Measurements from ENCODE around the gene TREM1.
"Not testable (repeated sequence)": the region's sequence is repeated elsewhere in the genome, so short reads cannot be mapped to it uniquely, and the experiment has no call there.

Gene TREM1

GRCh38 chr6:41297248-41297647 is 10.8 kb upstream of the TREM1 start:
- DNase-seq (ENCODE audit: low read depth) = not testable (repeated sequence)

GRCh38 chr6:41294214-41294872 is 7.9 kb upstream of the TREM1 start:
- no peak for DNase-seq (ENCODE audit: low read depth)

GRCh38 chr6:41291717-41292116 is 5.2 kb upstream of the TREM1 start:
- DNase-seq (ENCODE audit: low read depth) = no peak

- DNase-seq (ENCODE audit: low read depth) = no peak
These were observed 3.3 kb upstream of the TREM1 start for GRCh38 chr6:41289815-41290214.

GRCh38 chr6:41288754-41289129 is 2.3 kb upstream of the TREM1 start:
- no peak for DNase-seq (ENCODE audit: low read depth)

- no peak for DNase-seq (ENCODE audit: low read depth)
These were observed 1.7 kb upstream of the TREM1 start for GRCh38 chr6:41288030-41288753.

GRCh38 chr6:41284726-41285125 is 1.8 kb downstream of the TREM1 start:
- DNase-seq (ENCODE audit: low read depth) = no peak

GRCh38 chr6:41283600-41283999 is 2.9 kb downstream of the TREM1 start:
- DNase-seq (ENCODE audit: low read depth) = no peak

- DNase-seq (ENCODE audit: low read depth) = no peak
These were observed 6.0 kb downstream of the TREM1 start for GRCh38 chr6:41280381-41281057.

GRCh38 chr6:41278699-41279405 is 7.6 kb downstream of the TREM1 start:
- peak; percentile 49 for DNase-seq (ENCODE audit: low read depth)

- DNase-seq (ENCODE audit: low read depth) = no peak
These were observed 8.9 kb downstream of the TREM1 start for GRCh38 chr6:41277605-41278004.

- DNase-seq (ENCODE audit: low read depth) = no peak
These were observed 11.0 kb downstream of the TREM1 start for GRCh38 chr6:41275489-41275888.

- no peak for DNase-seq (ENCODE audit: low read depth)
These were observed 12.2 kb downstream of the TREM1 start for GRCh38 chr6:41274256-41274655.

GRCh38 chr6:41273714-41274113 is 12.8 kb downstream of the TREM1 start:
- DNase-seq (ENCODE audit: low read depth) = no peak

- DNase-seq (ENCODE audit: low read depth) = no peak
These were observed 13.8 kb downstream of the TREM1 start for GRCh38 chr6:41272591-41273240.

- DNase-seq (ENCODE audit: low read depth) = no peak
These were observed 14.5 kb downstream of the TREM1 start for GRCh38 chr6:41271901-41272395.

- DNase-seq (ENCODE audit: low read depth) = no peak
These were observed 16.8 kb downstream of the TREM1 start for GRCh38 chr6:41269716-41270115.

- no peak for DNase-seq (ENCODE audit: low read depth)
These were observed 17.3 kb downstream of the TREM1 start for GRCh38 chr6:41269166-41269565.

GRCh38 chr6:41268478-41268877 is 18.0 kb downstream of the TREM1 start:
- no peak for DNase-seq (ENCODE audit: low read depth)

- DNase-seq (ENCODE audit: low read depth) = no peak
These were observed 19.9 kb downstream of the TREM1 start for GRCh38 chr6:41266541-41266940.

GRCh38 chr6:41263267-41263666 is 23.2 kb downstream of the TREM1 start:
- DNase-seq (ENCODE audit: low read depth) = no peak

- no peak for DNase-seq (ENCODE audit: low read depth)
These were observed 24.1 kb downstream of the TREM1 start for GRCh38 chr6:41262401-41262800.

All from activated gamma-delta T cell treated with anti-CD3 and anti-CD28 coated beads, Interleukin-2, amount 50 U/mL, for 16 hours (primary cell).